ENCODE measurements around the gene LSS.

LSS gene

GRCh38 chr21:46159390-46159789 is 69.2 kb downstream of the LSS start:
- H3K27me3 Mint-ChIP-seq: peaks cover 0 to 10% of the 10 kb centered on the region in 2 donors
- ATAC-seq (replicated peaks) (no peak), DNase-seq (no peak)
- H3K27ac Mint-ChIP-seq: peak overlapping the region; percentile 62
- peak overlapping the region in 1 of 2 donors; percentile 20 for H3K4me3 Mint-ChIP-seq
- no peaks in the 10 kb centered on the region for H3K4me1 Mint-ChIP-seq
- H3K9me3 Mint-ChIP-seq: no peaks in the 10 kb centered on the region
- H3K36me3 Mint-ChIP-seq: peaks cover 8 to 11% of the 10 kb centered on the region in 2 donors

GRCh38 chr21:46158666-46159300 is 69.8 kb downstream of the LSS start:
- peaks cover 0 to 10% of the 10 kb centered on the region in 2 donors for H3K27me3 Mint-ChIP-seq
- H3K9me3 Mint-ChIP-seq: no peaks in the 10 kb centered on the region
- no peak overlapping the region for H3K27ac Mint-ChIP-seq
- ATAC-seq (replicated peaks) (no peak), DNase-seq (no peak)
- H3K4me3 Mint-ChIP-seq: peak overlapping the region in 1 of 2 donors; percentile 20
- H3K4me1 Mint-ChIP-seq: no peaks in the 10 kb centered on the region
- H3K36me3 Mint-ChIP-seq: peaks cover 8 to 11% of the 10 kb centered on the region in 2 donors

- no peak for ATAC-seq (replicated peaks)
- no peaks in the 10 kb centered on the region for H3K4me1 Mint-ChIP-seq
Measured at GRCh38 chr21:46157987-46158451, 70.6 kb downstream of the LSS start.

GRCh38 chr21:46157396-46157986 is 71.1 kb downstream of the LSS start:
- peaks cover 3 to 4% of the 10 kb centered on the region in 2 donors for H3K36me3 Mint-ChIP-seq
- no peak overlapping the region for H3K27ac Mint-ChIP-seq
- H3K27me3 Mint-ChIP-seq: no peaks in the 10 kb centered on the region
- H3K4me1 Mint-ChIP-seq: no peaks in the 10 kb centered on the region
- no peaks in the 10 kb centered on the region for H3K9me3 Mint-ChIP-seq
- no peak for ATAC-seq (replicated peaks)
- no peak overlapping the region for H3K4me3 Mint-ChIP-seq
- no peak for DNase-seq

More at GRCh38 chr21:46157987-46158451, 70.6 kb downstream of the LSS start:
- no peak overlapping the region for H3K4me3 Mint-ChIP-seq
- no peak for DNase-seq
- peaks cover 6% of the 10 kb centered on the region in 2 donors for H3K36me3 Mint-ChIP-seq
- no peak overlapping the region for H3K27ac Mint-ChIP-seq
- H3K9me3 Mint-ChIP-seq: no peaks in the 10 kb centered on the region
- H3K27me3 Mint-ChIP-seq: peaks cover 0 to 5% of the 10 kb centered on the region in 2 donors

GRCh38 chr21:46156678-46157077 is 71.9 kb downstream of the LSS start:
- DNase-seq: no peak
- ATAC-seq (replicated peaks): no peak
- H3K27ac Mint-ChIP-seq: no peak overlapping the region
- no peak overlapping the region for H3K4me3 Mint-ChIP-seq
- H3K36me3 Mint-ChIP-seq: peaks cover 2 to 3% of the 10 kb centered on the region in 2 donors
- no peaks in the 10 kb centered on the region for H3K27me3 Mint-ChIP-seq
- no peaks in the 10 kb centered on the region for H3K9me3 Mint-ChIP-seq
- no peaks in the 10 kb centered on the region for H3K4me1 Mint-ChIP-seq

- ATAC-seq (replicated peaks) (no peak), DNase-seq (no peak)
- no peaks in the 10 kb centered on the region for H3K9me3 Mint-ChIP-seq
- no peak overlapping the region for H3K27ac Mint-ChIP-seq
- H3K36me3 Mint-ChIP-seq: peaks cover 2 to 3% of the 10 kb centered on the region in 2 donors
- H3K27me3 Mint-ChIP-seq: no peaks in the 10 kb centered on the region
- no peak overlapping the region for H3K4me3 Mint-ChIP-seq
- H3K4me1 Mint-ChIP-seq: no peaks in the 10 kb centered on the region
Measured at GRCh38 chr21:46156378-46156645, 72.3 kb downstream of the LSS start.

- Mint-ChIP-seq H3K4me1 (no peaks in the 10 kb centered on the region), H3K36me3 (peaks cover 2 to 3% of the 10 kb centered on the region in 2 donors), H3K27ac (no peak within 1 kb of the TSS), H3K27me3 (no peaks in the 10 kb centered on the region), H3K9me3 (no peaks in the 10 kb centered on the region), H3K4me3 (no peak within 1 kb of the TSS)
- DNase-seq (no peak), ATAC-seq (replicated peaks) (no peak)
Measured at GRCh38 chr21:46155514-46156377, 72.8 kb downstream of the LSS start, which contains the start of gene FTCD. TSS of gene FTCD (minus strand) at chr21:46155579. CDS start at chr21:46155523, 56 bp downstream.

- peaks cover 2 to 3% of the 10 kb centered on the region in 2 donors for H3K36me3 Mint-ChIP-seq
- H3K27me3 Mint-ChIP-seq: no peaks in the 10 kb centered on the region
- DNase-seq (no peak), ATAC-seq (replicated peaks) (no peak)
- H3K27ac Mint-ChIP-seq: no peak overlapping the region
- no peak overlapping the region for H3K4me3 Mint-ChIP-seq
- no peaks in the 10 kb centered on the region for H3K4me1 Mint-ChIP-seq
- no peaks in the 10 kb centered on the region for H3K9me3 Mint-ChIP-seq
Measured at GRCh38 chr21:46154955-46155513, 73.5 kb downstream of the LSS start.

- Mint-ChIP-seq H3K9me3 (no peaks in the 10 kb centered on the region), H3K4me1 (no peaks in the 10 kb centered on the region), H3K4me3 (no peak overlapping the region), H3K27ac (no peak overlapping the region), H3K36me3 (peaks cover 2 to 3% of the 10 kb centered on the region in 2 donors), H3K27me3 (no peaks in the 10 kb centered on the region)
- DNase-seq: no peak
- no peak for ATAC-seq (replicated peaks)
Measured at GRCh38 chr21:46154155-46154954, 74.2 kb downstream of the LSS start.

- peaks cover 2 to 3% of the 10 kb centered on the region in 2 donors for H3K36me3 Mint-ChIP-seq
- no peak overlapping the region for H3K4me3 Mint-ChIP-seq
- no peaks in the 10 kb centered on the region for H3K27me3 Mint-ChIP-seq
- no peaks in the 10 kb centered on the region for H3K9me3 Mint-ChIP-seq
- DNase-seq (no peak), ATAC-seq (replicated peaks) (peak; percentile 62 to 67)
- H3K27ac Mint-ChIP-seq: no peak overlapping the region
- H3K4me1 Mint-ChIP-seq: no peaks in the 10 kb centered on the region
Measured at GRCh38 chr21:46153247-46154154, 75.1 kb downstream of the LSS start.

GRCh38 chr21:46152927-46153246 is 75.7 kb downstream of the LSS start:
- Mint-ChIP-seq H3K4me1 (no peaks in the 10 kb centered on the region), H3K9me3 (no peaks in the 10 kb centered on the region), H3K27me3 (no peaks in the 10 kb centered on the region), H3K4me3 (no peak overlapping the region), H3K27ac (no peak overlapping the region), H3K36me3 (peaks cover 2 to 3% of the 10 kb centered on the region in 2 donors)
- peak in 1 of 2 donors; percentile 22 for ATAC-seq (replicated peaks)
- DNase-seq: no peak

- Mint-ChIP-seq H3K4me3 (no peak overlapping the region), H3K4me1 (no peaks in the 10 kb centered on the region), H3K9me3 (no peaks in the 10 kb centered on the region), H3K36me3 (no peaks in the 10 kb centered on the region), H3K27ac (no peak overlapping the region), H3K27me3 (no peaks in the 10 kb centered on the region)
- DNase-seq (no peak), ATAC-seq (replicated peaks) (no peak)
Measured at GRCh38 chr21:46151989-46152926, 76.3 kb downstream of the LSS start.
